GM13977 (cell line): ENCODE measurements around the gene FBXO45.
"Not testable (repeated sequence)": the region's sequence is repeated elsewhere in the genome, so short reads cannot be mapped to it uniquely, and the experiment has no call there.

Experiments
- DNase-seq: peaks from one replicate; pipeline ENCODE4 v3.0.0; 2012; ENCODE audit warnings: low spot score
- CTCF ChIP-seq: IDR thresholded peaks from 2 replicates; pipeline ENCODE4 v1.5.1; 2012; ENCODE audit warnings: mild to moderate bottlenecking, control low read depth; ENCODE audit not compliant: insufficient read depth; ENCODE audit errors: extremely low read depth, missing control alignments
- in situ Hi-C: fragments of 300-500 bp; cut with MboI; formaldehyde crosslinking; loops from one replicate; pipeline ENCODE4 v1.12.0; 2022; ENCODE audit warnings: low sequenced_read_pairs, low pct_unique_long_range_greater_than_20kb, mixed read lengths, inconsistent platforms; ENCODE audit not compliant: unreplicated experiment

FBXO45 gene

GRCh38 chr3:196546537-196546936 lies 21.9 kb upstream of the FBXO45 start:
- in situ Hi-C loops: no loop called here
- DNase-seq: no peak
- TF ChIP-seq CTCF: no peak

- DNase-seq: no peak
- in situ Hi-C loops: no loop called here
- TF ChIP-seq CTCF: no peak
These were observed 21.4 kb upstream of the FBXO45 start for GRCh38 chr3:196547067-196547466.

GRCh38 chr3:196549312-196549711 lies 19.1 kb upstream of the FBXO45 start:
- in situ Hi-C loops: not testable (repeated sequence)

GRCh38 chr3:196550172-196550571 lies 18.3 kb upstream of the FBXO45 start:
- DNase-seq, in situ Hi-C loops: not testable (repeated sequence)

More at GRCh38 chr3:196549312-196549711, 19.1 kb upstream of the FBXO45 start:
- DNase-seq: not testable (repeated sequence)

GRCh38 chr3:196552253-196552652 lies 16.2 kb upstream of the FBXO45 start:
- DNase-seq: no peak
- in situ Hi-C loops: no loop called here
- TF ChIP-seq CTCF: no peak

- in situ Hi-C loops: no loop called here
- TF ChIP-seq CTCF: no peak
- DNase-seq: no peak
These were observed 14.9 kb upstream of the FBXO45 start for GRCh38 chr3:196553551-196553950.

- DNase-seq: no peak
- in situ Hi-C loops: no loop called here
- no peak for TF ChIP-seq CTCF
These were observed 14.3 kb upstream of the FBXO45 start for GRCh38 chr3:196554205-196554604.

- in situ Hi-C loops: no loop called here
- no peak for TF ChIP-seq CTCF
- no peak for DNase-seq
These were observed 13.2 kb upstream of the FBXO45 start for GRCh38 chr3:196555295-196555694.
